Myocyte (in vitro differentiated cells): ENCODE results near the gene FMO3. TPM values are rescaled to one million over a fixed set of nuclear protein-coding genes. Genes with fewer than 3 reads are reported as not detected.

Experiments used
- DNase-seq: peaks from one replicate; pipeline ENCODE4 v3.0.0-alpha.2; 2012; ENCODE audit warnings: low read depth
- microRNA counts: library from miRNA; unstranded; fragments of <30 nt; microRNA quantifications from one replicate; lab custom pipeline; 2016
- microRNA-seq: library from miRNA; unstranded; fragments of <30 nt; microRNA quantifications from one replicate; pipeline ENCODE4, GENCODE V29; 2016
- total RNA-seq: library from RNA; depleted of rRNA; stranded (reverse); fragments of >200 nt; gene quantifications from 2 replicates; pipeline ENCODE4 v1.2.3, GENCODE V29; 2014

The FMO3 gene
- total RNA-seq, 1 donor from 2014 or later: not detected

DNA sequence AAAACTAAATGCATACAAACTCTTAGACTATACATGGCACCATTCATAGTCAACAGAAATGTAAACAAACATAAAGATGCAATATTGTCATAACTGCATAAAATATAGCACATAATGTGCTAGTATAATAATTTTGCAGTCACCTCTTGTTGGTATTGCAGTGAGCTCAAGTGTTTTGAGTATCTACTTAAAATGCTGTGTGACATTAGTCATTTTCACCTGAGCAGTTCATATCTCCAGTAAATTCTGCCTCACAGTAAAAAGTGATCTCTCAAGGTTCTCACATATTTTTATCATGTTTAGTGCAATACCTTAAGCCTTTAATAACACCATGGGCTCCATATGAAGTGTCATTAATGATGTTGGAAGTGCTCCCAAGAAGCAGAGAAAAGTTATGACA lies 64.8 kb downstream of the FMO3 start:
- DNase-seq: no peak

DNA sequence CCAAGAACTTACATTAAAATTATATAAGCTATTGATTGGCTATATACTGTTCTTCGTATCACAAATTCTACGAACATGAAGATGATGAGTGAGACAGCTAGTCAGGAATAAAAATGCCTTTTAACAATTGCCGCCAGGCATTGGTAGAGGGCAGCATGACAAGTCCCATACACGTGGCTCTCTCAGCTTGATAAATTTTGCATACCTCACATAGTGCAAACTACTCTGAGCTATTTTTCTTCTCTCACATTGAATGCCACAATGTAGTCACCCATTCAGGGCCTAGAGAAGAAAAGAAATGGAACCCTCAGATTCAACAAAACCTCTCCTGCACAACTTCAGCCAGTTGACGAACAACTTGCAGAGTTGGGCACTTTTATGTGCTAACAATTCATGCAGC lies 67.4 kb downstream of the FMO3 start:
- DNase-seq: no peak

DNA sequence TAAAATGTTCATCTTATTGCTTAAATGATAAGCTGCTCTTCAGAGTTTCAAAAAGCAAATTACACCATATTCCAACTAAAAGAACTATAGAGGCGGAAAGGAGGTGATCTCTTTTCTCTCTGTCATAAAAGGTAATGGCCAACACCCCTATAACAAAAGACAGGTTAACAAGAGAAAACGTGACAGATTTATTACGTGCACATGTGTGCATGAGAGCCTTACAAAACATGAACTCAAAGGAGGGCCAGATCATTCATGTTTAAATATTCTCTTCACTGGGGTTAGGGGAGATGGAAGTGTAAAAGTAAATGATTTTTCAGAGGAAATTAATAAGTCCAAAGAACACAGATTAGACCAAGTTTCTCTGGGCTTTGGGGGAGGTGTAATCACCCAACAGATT lies 67.8 kb downstream of the FMO3 start:
- no peak for DNase-seq

DNA sequence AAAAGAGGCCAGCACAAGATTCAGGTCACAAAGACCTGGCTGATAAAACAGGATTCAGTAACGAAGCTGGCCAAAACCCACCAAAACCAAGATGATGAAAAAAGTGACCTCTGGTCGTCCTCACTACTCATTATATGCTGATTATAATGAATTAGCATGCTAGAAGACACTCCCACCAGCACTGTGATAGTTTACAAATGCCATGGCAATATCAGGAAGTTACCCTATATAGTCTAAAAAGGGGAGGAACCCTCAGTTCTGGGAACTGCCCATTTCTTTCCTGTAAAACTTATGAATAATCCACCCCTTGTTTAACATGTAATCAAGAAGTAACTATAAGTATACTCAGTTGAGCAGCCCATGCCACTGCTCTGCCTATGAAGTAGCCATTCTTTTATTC lies 68.4 kb downstream of the FMO3 start:
- no peak for DNase-seq

DNA sequence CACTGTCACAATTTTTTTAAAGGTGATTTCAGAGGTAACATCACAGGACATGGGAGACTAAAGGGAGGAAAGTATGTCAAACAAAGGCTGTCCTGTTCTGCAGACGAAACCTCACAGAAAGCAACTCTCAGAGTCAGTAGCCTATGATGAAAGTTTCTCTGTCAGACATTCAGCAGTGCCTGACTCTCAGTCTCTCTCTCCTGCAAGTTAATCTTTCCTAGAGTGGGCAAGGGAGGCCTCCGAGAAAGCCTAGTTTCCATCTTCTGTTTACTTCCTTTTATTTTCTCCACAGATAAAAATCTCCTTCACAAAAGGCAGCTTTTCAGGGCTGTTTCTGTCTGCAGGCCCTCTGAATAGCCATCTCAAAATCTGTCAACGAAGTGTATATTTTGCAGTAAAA lies 69.5 kb downstream of the FMO3 start:
- no peak for DNase-seq

DNA sequence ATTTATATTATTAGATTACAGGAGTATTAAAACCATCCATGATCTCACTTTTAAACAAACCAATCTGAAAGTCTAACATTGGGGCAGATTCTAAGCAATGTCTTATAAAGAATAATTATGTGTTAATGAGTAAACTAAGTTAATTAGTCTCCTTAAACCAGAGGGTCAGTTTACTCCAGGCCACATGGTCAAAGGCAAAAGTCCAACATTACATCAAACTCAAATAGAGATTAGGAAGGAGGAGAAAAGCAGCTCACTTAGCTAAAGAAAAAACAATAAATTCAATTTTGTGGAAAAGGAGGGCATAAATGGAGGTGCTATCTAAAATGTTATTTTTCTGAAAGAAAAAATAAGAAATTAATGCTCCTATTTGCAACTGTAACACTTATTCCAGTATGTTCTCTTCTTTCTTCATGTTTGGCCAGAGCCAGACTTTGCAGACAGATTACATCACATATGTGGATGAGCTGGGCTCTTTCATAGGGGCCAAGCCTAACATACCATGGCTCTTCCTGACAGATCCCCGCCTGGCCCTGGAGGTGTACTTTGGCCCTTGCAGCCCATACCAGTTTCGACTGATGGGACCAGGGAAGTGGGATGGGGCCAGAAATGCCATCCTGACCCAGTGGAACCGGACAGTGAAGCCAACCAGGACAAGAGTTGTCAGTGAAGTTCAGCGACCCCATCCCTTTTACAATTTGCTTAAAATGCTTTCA lies 70.1 kb downstream of the FMO3 start:
- no peak for DNase-seq

DNA sequence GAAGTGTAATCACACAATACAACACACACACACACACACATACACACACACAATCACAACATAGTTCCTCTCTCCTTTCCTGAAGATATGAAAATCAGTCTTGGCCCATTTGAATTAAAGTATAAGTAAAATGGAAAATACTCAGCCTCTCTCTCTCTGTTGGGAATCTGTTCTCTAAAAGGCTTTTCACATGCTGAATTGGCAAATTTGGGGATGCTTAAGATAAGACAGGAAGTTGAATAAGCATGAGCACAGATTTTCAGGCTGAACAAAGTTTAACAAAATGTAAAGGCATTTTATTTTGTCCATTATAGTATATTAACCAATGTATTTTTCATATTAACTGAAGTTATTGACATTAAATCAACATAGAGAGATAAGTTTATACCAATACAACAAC lies 70.7 kb downstream of the FMO3 start:
- no peak for DNase-seq

DNA sequence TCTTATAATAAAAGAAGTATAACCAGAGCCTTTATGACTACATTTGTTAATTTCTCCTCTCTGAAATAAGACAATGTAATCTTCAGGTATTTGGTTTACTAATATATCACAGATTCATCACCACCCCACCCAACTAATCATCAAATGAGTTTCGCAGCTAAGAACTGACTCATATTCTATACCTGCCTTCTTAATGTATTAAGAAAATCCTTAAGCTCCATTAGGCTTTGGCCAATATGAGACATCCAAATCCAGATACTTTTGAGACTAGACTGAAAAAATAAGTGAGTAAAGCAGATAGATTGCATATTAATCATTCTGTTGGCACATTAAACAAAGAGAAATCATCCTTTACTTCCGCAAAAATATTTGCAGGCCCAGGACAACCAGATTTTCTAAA lies 75.7 kb downstream of the FMO3 start:
- no peak for DNase-seq

MicroRNAs encoded within 50 kb of the gene (microRNA counts, 767-probe panel; counts per million panel counts)
- microRNA hsa-miR-1295a (lab: Ali Mortazavi, UCI): not detected

Small RNAs within 50 kb of the gene (microRNA-seq; reads per million reads assigned to microRNA genes)
- gene MIR1295A (not detected), gene MIR1295B (not detected)

Other genes with a start within 250 kb of the FMO3 start
- gene MROH9, start 155.4 kb upstream of the FMO3 start, total RNA-seq: 0.16 TPM in 1 of 2 replicates, not detected in the other
- gene FMO2, start 94.4 kb downstream of the FMO3 start, total RNA-seq: not detected in 2 replicates
- gene FMO1, start 157.6 kb downstream of the FMO3 start, total RNA-seq: 0.08 TPM in 1 of 2 replicates, not detected in the other
- 3.1 and 8.7 TPM in 2 replicates for gene FMO4, start 223.3 kb downstream of the FMO3 start, total RNA-seq